Skeletal muscle satellite cell (primary cell): ENCODE results near the gene RFX5.

Source experiments
- H3K27me3 ChIP-seq: 2 replicates; pipeline ENCODE4 v1.7.0; 2013; ENCODE audit warnings: low read length; ENCODE audit not compliant: control insufficient read depth, insufficient read depth
- H3K36me3 ChIP-seq: 2 replicates; pipeline ENCODE4 v1.7.0; 2013; ENCODE audit warnings: mild to moderate bottlenecking, control low read depth, low read length; ENCODE audit not compliant: insufficient read depth
- H3K4me1 ChIP-seq: 2 replicates; pipeline ENCODE4 v1.7.0; 2013; ENCODE audit warnings: low read length; ENCODE audit not compliant: control insufficient read depth, insufficient read depth
- H3K4me2 ChIP-seq: 2 replicates; pipeline ENCODE4 v1.7.0; 2013; ENCODE audit warnings: mild to moderate bottlenecking, low read length
- H3K4me3 ChIP-seq: 2 replicates; pipeline ENCODE4 v1.7.0; 2013; ENCODE audit warnings: low read length
- H3K9ac ChIP-seq: 2 replicates; pipeline ENCODE4 v1.7.0; 2013; ENCODE audit warnings: mild to moderate bottlenecking, low read depth, low read length, moderate library complexity
- H3K9me3 ChIP-seq: replicated peaks from 2 replicates; pipeline ENCODE4 v1.7.0; 2013; ENCODE audit warnings: mild to moderate bottlenecking, control low read depth, low read length

RFX5 gene

GRCh38 chr1:151327903-151328674 is 19.0 kb downstream of the RFX5 start:
- peak overlapping the region; percentile 77 for H3K4me3 ChIP-seq
- H3K27me3 ChIP-seq: no peaks in the 10 kb centered on the region
- peak overlapping the region; percentile 96 for H3K4me2 ChIP-seq
- no peaks in the 10 kb centered on the region for H3K9me3 ChIP-seq
- H3K9ac ChIP-seq: peak overlapping the region; percentile 99
- H3K36me3 ChIP-seq: peaks cover 10% of the 10 kb centered on the region
- H3K4me1 ChIP-seq: peaks cover 25% of the 10 kb centered on the region

DNA sequence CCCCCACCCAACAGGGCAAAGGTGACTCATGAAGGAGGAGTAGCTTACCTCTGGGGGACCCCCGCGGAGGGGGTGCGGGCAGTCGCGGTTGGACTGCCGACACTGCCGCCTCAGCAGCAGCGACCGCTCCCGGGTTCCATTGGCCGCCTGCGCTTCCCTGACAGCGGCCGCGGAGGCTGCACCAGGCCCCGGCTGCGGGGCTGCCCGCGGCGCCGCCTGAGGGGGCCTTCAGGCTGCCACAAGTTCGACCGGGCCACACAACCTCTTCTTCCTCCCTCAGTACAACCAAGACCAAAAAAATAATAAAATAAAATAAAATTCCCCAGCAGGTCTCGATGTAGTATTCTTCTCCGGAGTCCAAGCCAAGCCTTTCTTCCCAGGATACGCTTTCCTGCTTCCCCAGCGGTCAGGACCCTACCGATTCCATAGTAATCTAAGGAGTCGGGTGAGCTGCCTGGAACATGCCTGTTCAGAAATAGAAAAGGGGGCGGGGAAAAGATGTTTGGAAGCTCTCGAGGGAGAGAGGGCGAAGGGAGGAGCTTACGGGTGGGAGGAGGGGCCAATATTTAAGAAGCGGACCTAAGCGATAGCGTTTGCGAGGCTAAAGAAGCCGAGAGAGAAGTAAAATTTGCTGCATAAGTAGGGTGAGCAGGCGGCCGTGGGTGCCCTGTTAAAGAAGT is 19.7 kb downstream of the RFX5 start, which contains the start of gene PI4KB:
TSS of gene PI4KB (minus strand) at position 194 of the 680 bp plus-strand sequence. CDS start 10,935 bp downstream, outside the sequence.
- H3K4me2 ChIP-seq: peak within 1 kb of the TSS; percentile 96
- H3K9me3 ChIP-seq: no peaks in the 10 kb centered on the region
- peaks cover 25% of the 10 kb centered on the region for H3K4me1 ChIP-seq
- no peaks in the 10 kb centered on the region for H3K27me3 ChIP-seq
- H3K4me3 ChIP-seq: peak within 1 kb of the TSS; percentile 77
- H3K9ac ChIP-seq: peak within 1 kb of the TSS; percentile 99
- peaks cover 14% of the 10 kb centered on the region for H3K36me3 ChIP-seq

GRCh38 chr1:151326619-151327222 is 20.3 kb downstream of the RFX5 start:
- H3K9ac ChIP-seq: peak overlapping the region; percentile 99
- peaks cover 25% of the 10 kb centered on the region for H3K4me1 ChIP-seq
- no peaks in the 10 kb centered on the region for H3K27me3 ChIP-seq
- peak overlapping the region; percentile 77 for H3K4me3 ChIP-seq
- peaks cover 19% of the 10 kb centered on the region for H3K36me3 ChIP-seq
- no peaks in the 10 kb centered on the region for H3K9me3 ChIP-seq
- H3K4me2 ChIP-seq: peak overlapping the region; percentile 96

DNA sequence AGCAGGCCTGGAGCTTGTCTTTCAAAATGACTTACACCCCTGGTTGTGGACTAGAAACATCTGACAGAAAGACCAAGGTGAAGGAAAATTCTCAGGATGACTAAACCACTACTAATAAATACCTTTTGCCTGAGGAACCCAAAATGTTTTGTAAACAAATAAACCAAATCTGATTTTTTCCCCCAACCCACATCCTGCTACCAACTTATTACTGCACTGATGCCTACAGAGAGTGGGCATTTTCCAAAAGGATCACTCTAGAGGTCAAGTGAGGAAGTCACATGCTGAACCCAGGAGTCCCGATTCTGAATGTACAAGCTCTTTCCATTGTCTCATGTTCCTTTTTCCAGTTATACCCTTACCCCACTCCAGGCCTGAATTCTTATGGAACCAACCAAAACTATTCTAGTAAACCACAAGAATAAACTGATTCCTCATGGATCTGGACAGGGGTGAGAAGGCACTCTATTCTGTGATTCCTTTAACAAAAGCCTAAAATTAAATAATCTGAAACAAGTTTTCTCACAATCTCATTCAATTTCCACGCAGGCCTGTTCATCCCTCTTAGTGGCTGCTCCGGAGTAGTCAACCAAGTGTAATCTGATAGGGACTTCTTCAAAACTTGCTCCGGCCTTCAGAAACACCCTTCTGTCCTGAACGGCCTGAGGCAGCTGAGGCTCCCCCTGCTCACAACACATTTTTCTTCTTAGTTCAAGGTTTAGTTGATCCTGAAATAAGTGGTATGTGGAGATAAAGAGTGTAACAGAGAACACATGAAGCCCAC is 21.2 kb downstream of the RFX5 start:
- no peaks in the 10 kb centered on the region for H3K27me3 ChIP-seq
- peak overlapping the region; percentile 99 for H3K9ac ChIP-seq
- H3K9me3 ChIP-seq: no peaks in the 10 kb centered on the region
- peaks cover 22% of the 10 kb centered on the region for H3K36me3 ChIP-seq
- peak overlapping the region; percentile 96 for H3K4me2 ChIP-seq
- peak overlapping the region; percentile 77 for H3K4me3 ChIP-seq
- H3K4me1 ChIP-seq: peaks cover 25% of the 10 kb centered on the region

GRCh38 chr1:151325231-151325630 is 21.8 kb downstream of the RFX5 start:
- Histone ChIP-seq H3K4me2 (peak overlapping the region; percentile 96), H3K36me3 (peaks cover 28% of the 10 kb centered on the region), H3K9ac (peak overlapping the region; percentile 99), H3K27me3 (no peaks in the 10 kb centered on the region), H3K4me3 (peak overlapping the region; percentile 77), H3K4me1 (peaks cover 25% of the 10 kb centered on the region), H3K9me3 (no peaks in the 10 kb centered on the region)

- H3K4me1 ChIP-seq: peaks cover 25% of the 10 kb centered on the region
- no peak overlapping the region for H3K4me3 ChIP-seq
- no peaks in the 10 kb centered on the region for H3K9me3 ChIP-seq
- H3K36me3 ChIP-seq: peaks cover 32% of the 10 kb centered on the region
- H3K9ac ChIP-seq: no peak overlapping the region
- no peaks in the 10 kb centered on the region for H3K27me3 ChIP-seq
- H3K4me2 ChIP-seq: no peak overlapping the region
Observed at GRCh38 chr1:151324390-151324930, 22.6 kb downstream of the RFX5 start.

GRCh38 chr1:151318975-151319374 is 28.1 kb downstream of the RFX5 start:
- Histone ChIP-seq H3K9me3 (no peaks in the 10 kb centered on the region), H3K4me3 (no peak overlapping the region), H3K4me1 (peaks cover 8% of the 10 kb centered on the region), H3K27me3 (no peaks in the 10 kb centered on the region), H3K36me3 (peaks cover 51% of the 10 kb centered on the region), H3K4me2 (no peak overlapping the region), H3K9ac (no peak overlapping the region)

GRCh38 chr1:151315565-151316235 is 31.4 kb downstream of the RFX5 start:
- peaks cover 55% of the 10 kb centered on the region for H3K36me3 ChIP-seq
- peaks cover 39% of the 10 kb centered on the region for H3K4me1 ChIP-seq
- no peaks in the 10 kb centered on the region for H3K27me3 ChIP-seq

DNA sequence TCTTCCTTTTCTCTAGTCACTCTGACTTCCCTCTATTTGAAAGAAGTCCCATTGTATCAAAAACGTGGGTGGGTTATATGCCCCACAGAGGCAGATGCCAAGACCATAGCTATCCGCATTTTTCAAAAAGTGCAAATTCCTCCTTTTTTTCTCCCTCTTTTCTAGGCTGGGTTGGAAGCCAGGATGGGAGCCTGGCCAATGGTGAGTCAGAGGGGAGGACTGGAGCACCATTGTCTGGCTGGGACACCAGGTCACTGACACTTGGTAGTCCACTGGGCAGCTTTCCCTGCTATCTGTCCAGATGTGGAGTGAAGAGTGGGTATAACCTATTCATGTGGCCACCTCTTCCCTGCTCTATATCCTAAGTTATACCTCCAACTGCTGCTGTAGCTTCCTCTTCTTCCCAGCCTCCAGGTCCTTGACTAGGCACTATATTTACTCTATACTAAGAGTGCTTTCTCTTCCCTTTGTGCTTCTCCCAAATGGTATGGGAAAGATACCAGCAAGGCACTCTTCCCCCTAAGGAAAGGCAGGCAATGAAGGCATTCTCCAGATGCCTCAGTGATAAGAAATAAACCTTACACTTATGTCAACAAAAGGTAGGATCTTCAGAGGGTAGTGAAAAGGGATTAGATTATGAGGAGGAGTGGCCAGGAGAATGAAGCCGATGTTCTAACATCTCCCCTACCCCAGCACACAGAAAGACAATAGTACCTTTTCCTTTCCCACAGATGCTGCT is 32.7 kb downstream of the RFX5 start:
- Histone ChIP-seq H3K9me3 (no peaks in the 10 kb centered on the region), H3K36me3 (peaks cover 52% of the 10 kb centered on the region), H3K9ac (no peak overlapping the region), H3K4me1 (peaks cover 52% of the 10 kb centered on the region), H3K4me2 (peak overlapping the region; percentile 34), H3K4me3 (no peak overlapping the region), H3K27me3 (no peaks in the 10 kb centered on the region)

More at GRCh38 chr1:151315565-151316235, 31.4 kb downstream of the RFX5 start:
- Histone ChIP-seq H3K9me3 (no peaks in the 10 kb centered on the region), H3K4me2 (no peak overlapping the region), H3K9ac (no peak overlapping the region), H3K4me3 (no peak overlapping the region)

DNA sequence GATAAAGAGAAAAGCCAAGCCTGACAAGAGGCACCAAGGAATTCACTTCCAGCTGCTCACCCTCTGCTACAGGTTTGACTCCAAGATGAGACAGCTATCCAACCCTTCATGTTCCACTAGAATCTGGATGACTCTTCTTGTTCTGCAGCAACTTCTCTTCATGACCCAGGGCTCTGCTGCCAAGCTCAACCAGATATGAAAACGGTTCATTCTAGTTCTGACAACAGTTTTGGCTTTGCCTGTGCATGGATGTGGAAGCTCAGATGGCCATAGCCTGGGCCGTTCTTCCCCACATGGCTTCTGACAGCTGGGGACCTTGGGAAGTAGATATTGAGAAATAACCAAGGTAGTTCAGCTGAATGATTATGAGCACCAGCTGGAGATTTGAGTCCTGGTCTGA is 33.6 kb downstream of the RFX5 start:
- peaks cover 52% of the 10 kb centered on the region for H3K36me3 ChIP-seq
- no peak overlapping the region for H3K4me3 ChIP-seq
- H3K27me3 ChIP-seq: no peaks in the 10 kb centered on the region
- no peaks in the 10 kb centered on the region for H3K9me3 ChIP-seq
- H3K9ac ChIP-seq: no peak overlapping the region
- H3K4me2 ChIP-seq: peak overlapping the region; percentile 34
- H3K4me1 ChIP-seq: peaks cover 52% of the 10 kb centered on the region
